Panc1 (cell line): ENCODE measurements around the gene ANKRD13C. TPM values are rescaled to one million over a fixed set of nuclear protein-coding genes. Genes with fewer than 3 reads are reported as not detected.

Source experiments
- ATAC-seq: fragments of 200-7000 bp; cut with Tn5 transposase; 2 replicates; pipeline ENCODE4 v1.9.1; 2020; ENCODE audit warnings: mild to moderate bottlenecking, moderate library complexity
- BruUV-seq: library from RNA; stranded (reverse); fragments of 400-500 nt; replicated peaks from 2 replicates; lab custom pipeline; 2021; lab: Mats Ljungman, UMichigan
- CTCF ChIA-PET: fragments of 300-600 bp; sonication (Branson Sonifier 250); formaldehyde crosslinking; loops from one replicate; lab custom pipeline; 2022; ENCODE audit warnings: antibody characterized with exemption; lab: Charles Lee
- POLR2A ChIA-PET: fragments of 300-600 bp; sonication (Branson Sonifier 250); formaldehyde crosslinking; loops from one replicate; lab custom pipeline; 2022; ENCODE audit warnings: antibody characterized with exemption; lab: Charles Lee
- DNase-seq: peaks from one replicate; pipeline ENCODE4 v3.0.0-alpha.2; 2010; ENCODE audit warnings: low read depth, low spot score
- H3K27ac ChIP-seq: 2 replicates; pipeline ENCODE4 v1.5.1; 2011; ENCODE audit warnings: mild to moderate bottlenecking, low read length, inconsistent platforms
- H3K27me3 ChIP-seq: fragments of 200-500 bp; sonication (Bioruptor generic); 2 replicates; pipeline ENCODE4 v1.6.0; 2014; ENCODE audit warnings: low read length, inconsistent platforms; ENCODE audit not compliant: control insufficient read depth, insufficient read depth
- H3K36me3 ChIP-seq: fragments of 200-500 bp; sonication (Bioruptor generic); 2 replicates; pipeline ENCODE4 v1.5.1; 2014; ENCODE audit warnings: inconsistent platforms, mild to moderate bottlenecking, low read length, moderate library complexity; ENCODE audit not compliant: control insufficient read depth, insufficient read depth
- H3K4me1 ChIP-seq: 2 replicates; pipeline ENCODE4 v1.5.1; 2011; ENCODE audit warnings: inconsistent platforms, mild to moderate bottlenecking, low read length, moderate library complexity; ENCODE audit not compliant: control insufficient read depth, insufficient read depth
- H3K4me3 ChIP-seq, 2 experiments: 2 replicates each; pipeline ENCODE4 v1.5.1; 2011 to 2012; ENCODE audit warnings: low read depth in 2 of 2, low read length in 2 of 2, mild to moderate bottlenecking in 2 of 2, inconsistent platforms in 1 of 2, moderate library complexity in 1 of 2
- H3K9me3 ChIP-seq: fragments of 200-500 bp; sonication (Bioruptor generic); 2 replicates; pipeline ENCODE4 v1.5.1; 2014; ENCODE audit warnings: low read depth, mild to moderate bottlenecking, inconsistent platforms, low read length, moderate library complexity; ENCODE audit not compliant: control insufficient read depth, insufficient read depth
- POLR2AphosphoS5 ChIP-seq: IDR thresholded peaks from 2 replicates; pipeline ENCODE4 v1.6.1; 2012; ENCODE audit warnings: mild to moderate bottlenecking, low read depth, low read length, moderate library complexity
- SIN3A ChIP-seq: IDR thresholded peaks from 2 replicates; pipeline ENCODE4 v1.6.1; 2012; ENCODE audit warnings: low read depth, mild to moderate bottlenecking, low read length, moderate library complexity, borderline replicate concordance; ENCODE audit not compliant: insufficient read depth
- TCF7L2 ChIP-seq: IDR thresholded peaks from 2 replicates; pipeline ENCODE4 v1.6.1; 2011; ENCODE audit warnings: mild to moderate bottlenecking, low read depth, low read length, inconsistent platforms
- in situ Hi-C: cut with HindIII; loops from 2 replicates; pipeline ENCODE4 v1.10.0; 2016; ENCODE audit warnings: low sequenced_read_pairs, low pct_unique_long_range_greater_than_20kb
- intact Hi-C: fragments of 100-400 bp; cut with micrococcal nuclease; formaldehyde crosslinking; loops from one replicate; pipeline ENCODE4 v1.10.0; 2022; ENCODE audit not compliant: unreplicated experiment
- total RNA-seq: library from RNA; stranded (reverse); gene quantifications from one replicate; pipeline ENCODE4 v1.2.1, GENCODE V29; 2021; ENCODE audit not compliant: unreplicated experiment
- TF ChIP-seq, protein P1 (sequence below): fragments of 450-650 bp; IDR thresholded peaks from 2 replicates; pipeline ENCODE4 v1.5.1; 2017; ENCODE audit warnings: mild to moderate bottlenecking
- TF ChIP-seq, protein P2 (sequence below), 2 experiments: IDR thresholded peaks; 2 replicates each; pipeline ENCODE4 v1.6.1; 2011 to 2012; ENCODE audit warnings: low read depth in 2 of 2, control low read depth in 1 of 2, low read length in 1 of 2, mild to moderate bottlenecking in 1 of 2, moderate library complexity in 1 of 2; ENCODE audit not compliant: insufficient read depth in 1 of 2

The ANKRD13C gene
- total RNA-seq, 1 experiment from 2014 or later: 20.7 TPM

DNA sequence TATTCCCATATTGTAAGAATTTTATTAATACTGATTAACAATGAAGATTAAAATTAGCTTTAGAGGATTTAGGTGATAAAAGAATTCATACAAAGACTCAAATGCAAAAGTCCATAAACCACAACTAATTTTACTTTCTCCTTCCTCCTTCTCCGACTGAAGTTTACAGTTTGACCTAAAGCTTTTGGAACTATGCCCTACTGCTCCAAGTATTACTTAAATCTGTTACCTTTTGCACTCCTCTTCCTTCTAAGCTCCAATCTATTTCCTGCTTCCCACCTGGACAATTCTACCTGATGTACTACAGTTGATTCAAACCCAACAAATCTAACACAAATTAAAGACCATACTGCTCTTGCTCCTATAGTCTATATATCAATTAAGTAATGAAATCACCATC is 36.3 kb downstream of the ANKRD13C start:
- in situ Hi-C loops: no loop called here
- TF ChIP-seq, protein P1, sequence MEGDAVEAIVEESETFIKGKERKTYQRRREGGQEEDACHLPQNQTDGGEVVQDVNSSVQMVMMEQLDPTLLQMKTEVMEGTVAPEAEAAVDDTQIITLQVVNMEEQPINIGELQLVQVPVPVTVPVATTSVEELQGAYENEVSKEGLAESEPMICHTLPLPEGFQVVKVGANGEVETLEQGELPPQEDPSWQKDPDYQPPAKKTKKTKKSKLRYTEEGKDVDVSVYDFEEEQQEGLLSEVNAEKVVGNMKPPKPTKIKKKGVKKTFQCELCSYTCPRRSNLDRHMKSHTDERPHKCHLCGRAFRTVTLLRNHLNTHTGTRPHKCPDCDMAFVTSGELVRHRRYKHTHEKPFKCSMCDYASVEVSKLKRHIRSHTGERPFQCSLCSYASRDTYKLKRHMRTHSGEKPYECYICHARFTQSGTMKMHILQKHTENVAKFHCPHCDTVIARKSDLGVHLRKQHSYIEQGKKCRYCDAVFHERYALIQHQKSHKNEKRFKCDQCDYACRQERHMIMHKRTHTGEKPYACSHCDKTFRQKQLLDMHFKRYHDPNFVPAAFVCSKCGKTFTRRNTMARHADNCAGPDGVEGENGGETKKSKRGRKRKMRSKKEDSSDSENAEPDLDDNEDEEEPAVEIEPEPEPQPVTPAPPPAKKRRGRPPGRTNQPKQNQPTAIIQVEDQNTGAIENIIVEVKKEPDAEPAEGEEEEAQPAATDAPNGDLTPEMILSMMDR: no peak
- peaks cover 2% of the 10 kb centered on the region; the same call in 1 of the 2 replicates for H3K36me3 ChIP-seq
- no peak for ATAC-seq
- H3K27ac ChIP-seq: no peak overlapping the region
- H3K27me3 ChIP-seq: no peaks in the 10 kb centered on the region
- H3K4me3 ChIP-seq: no peak overlapping the region
- DNase-seq: no peak
- no TSS peak for BruUV-seq
- H3K4me1 ChIP-seq: no peaks in the 10 kb centered on the region; the same call in none of the 2 replicates
- CTCF ChIA-PET: no interaction called here
- intact Hi-C loops: no loop called here
- no peaks in the 10 kb centered on the region for H3K9me3 ChIP-seq
- POLR2A ChIA-PET: no interaction called here

DNA sequence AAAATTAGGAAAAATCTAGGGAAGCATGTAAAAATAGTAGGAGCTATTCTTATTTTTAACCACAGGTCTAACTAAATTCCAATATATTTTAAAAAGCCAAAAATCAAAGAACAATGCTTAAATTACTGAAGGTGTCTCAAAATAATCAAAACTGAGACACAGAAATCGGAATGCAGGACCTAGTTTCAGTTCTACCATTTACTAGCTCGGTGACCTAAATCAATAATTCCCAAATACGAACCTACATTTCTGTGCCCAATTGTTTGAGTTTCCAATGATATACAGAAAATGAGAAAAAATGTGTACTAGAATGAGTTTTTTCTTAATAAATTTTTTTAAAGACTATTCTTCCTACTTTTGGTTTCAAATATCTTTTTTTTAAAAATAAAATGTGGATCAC is 37.4 kb downstream of the ANKRD13C start:
- H3K27ac ChIP-seq: no peak overlapping the region
- in situ Hi-C loops (no loop called here), intact Hi-C loops (no loop called here)
- BruUV-seq: no TSS peak
- H3K4me3 ChIP-seq: no peak overlapping the region
- CTCF ChIA-PET: no interaction called here
- H3K9me3 ChIP-seq: no peaks in the 10 kb centered on the region
- POLR2A ChIA-PET: interaction anchor here (0.6 kb wide), 1 partner anchor 98 kb away, joined by 3 read pairs; no protein-coding TSS in a partner anchor
- TF ChIP-seq, protein P2, sequence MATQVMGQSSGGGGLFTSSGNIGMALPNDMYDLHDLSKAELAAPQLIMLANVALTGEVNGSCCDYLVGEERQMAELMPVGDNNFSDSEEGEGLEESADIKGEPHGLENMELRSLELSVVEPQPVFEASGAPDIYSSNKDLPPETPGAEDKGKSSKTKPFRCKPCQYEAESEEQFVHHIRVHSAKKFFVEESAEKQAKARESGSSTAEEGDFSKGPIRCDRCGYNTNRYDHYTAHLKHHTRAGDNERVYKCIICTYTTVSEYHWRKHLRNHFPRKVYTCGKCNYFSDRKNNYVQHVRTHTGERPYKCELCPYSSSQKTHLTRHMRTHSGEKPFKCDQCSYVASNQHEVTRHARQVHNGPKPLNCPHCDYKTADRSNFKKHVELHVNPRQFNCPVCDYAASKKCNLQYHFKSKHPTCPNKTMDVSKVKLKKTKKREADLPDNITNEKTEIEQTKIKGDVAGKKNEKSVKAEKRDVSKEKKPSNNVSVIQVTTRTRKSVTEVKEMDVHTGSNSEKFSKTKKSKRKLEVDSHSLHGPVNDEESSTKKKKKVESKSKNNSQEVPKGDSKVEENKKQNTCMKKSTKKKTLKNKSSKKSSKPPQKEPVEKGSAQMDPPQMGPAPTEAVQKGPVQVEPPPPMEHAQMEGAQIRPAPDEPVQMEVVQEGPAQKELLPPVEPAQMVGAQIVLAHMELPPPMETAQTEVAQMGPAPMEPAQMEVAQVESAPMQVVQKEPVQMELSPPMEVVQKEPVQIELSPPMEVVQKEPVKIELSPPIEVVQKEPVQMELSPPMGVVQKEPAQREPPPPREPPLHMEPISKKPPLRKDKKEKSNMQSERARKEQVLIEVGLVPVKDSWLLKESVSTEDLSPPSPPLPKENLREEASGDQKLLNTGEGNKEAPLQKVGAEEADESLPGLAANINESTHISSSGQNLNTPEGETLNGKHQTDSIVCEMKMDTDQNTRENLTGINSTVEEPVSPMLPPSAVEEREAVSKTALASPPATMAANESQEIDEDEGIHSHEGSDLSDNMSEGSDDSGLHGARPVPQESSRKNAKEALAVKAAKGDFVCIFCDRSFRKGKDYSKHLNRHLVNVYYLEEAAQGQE (IDR thresholded peaks at IDR 0.05; ENCODE audit: insufficient read depth in 1 of 2, low read depth in 2 of 2, low read length in 1 of 2): no peak
- TF ChIP-seq, protein P1: no peak
- no peak for TF ChIP-seq POLR2AphosphoS5
- TF ChIP-seq TCF7L2: no peak
- TF ChIP-seq SIN3A: no peak
- no peak for ATAC-seq
- no peaks in the 10 kb centered on the region for H3K27me3 ChIP-seq
- no peak for DNase-seq
- no peaks in the 10 kb centered on the region; the same call in none of the 2 replicates for H3K4me1 ChIP-seq
- H3K36me3 ChIP-seq: peaks cover 2% of the 10 kb centered on the region
